Skin epidermis (tissue), 12 donors: ENCODE measurements around the gene PBX2.

Source experiments
- H3K27ac ChIP-seq, 21 experiments: fragments of 200-600 bp; sonication (generic) in 11 of 21; one replicate each; pipeline ENCODE4 v1.5.0; 2020; ENCODE audit warnings: mild to moderate bottlenecking in 3 of 21, inconsistent platforms in 2 of 21, moderate library complexity in 2 of 21
- H3K4me3 ChIP-seq, 7 experiments: fragments of 200-600 bp; sonication (generic) in 2 of 7; one replicate each; pipeline ENCODE4 v1.5.0; 2020; ENCODE audit warnings: inconsistent platforms in 2 of 7, mild to moderate bottlenecking in 2 of 7, moderate library complexity in 1 of 7

Gene PBX2

GRCh38 chr6:32137454-32137853 is 52.5 kb downstream of the PBX2 start:
- Histone ChIP-seq H3K4me3 (no peak overlapping the region), H3K27ac (no peak overlapping the region)
